Stimulated activated CD8-positive, alpha-beta memory T cell treated with anti-CD3 and anti-CD28 coated beads, Interleukin-2, amount 100 ng/mL, for 48 hours (primary cell): ENCODE data around the gene NKRF.
A peak's percentile ranks its signal among the peaks of the same experiment; 100 is the strongest.

Experiments
- DNase-seq, 2 donors: peaks; one replicate each; pipeline ENCODE4 v3.0.0-alpha.2; 2020; ENCODE audit warnings: low read depth in 2 of 2

NKRF gene

GRCh38 chrX:119614776-119615175 lies 8.6 kb upstream of the NKRF start:
- DNase-seq = no peak

GRCh38 chrX:119607018-119607389 lies 780 bp upstream of the NKRF start:
- DNase-seq = no peak

- DNase-seq = peak; percentile 25 to 28
These were observed 552 bp downstream of the NKRF start for GRCh38 chrX:119605464-119606279.

- no peak for DNase-seq
These were observed 1.3 kb downstream of the NKRF start for GRCh38 chrX:119604766-119605463.

- DNase-seq = no peak
These were observed 3.4 kb downstream of the NKRF start for GRCh38 chrX:119602701-119603255.

GRCh38 chrX:119589810-119590209 lies 16.4 kb downstream of the NKRF start:
- no peak for DNase-seq

- DNase-seq = no peak
These were observed 22.7 kb downstream of the NKRF start for GRCh38 chrX:119583431-119584059.

GRCh38 chrX:119579414-119579813 lies 26.8 kb downstream of the NKRF start:
- DNase-seq = no peak

GRCh38 chrX:119574394-119575266 lies 31.6 kb downstream of the NKRF start, which contains the start of gene UBE2A:
UBE2A (plus strand) TSS chrX:119574563; CDS start chrX:119574712, 149 bp downstream.
- peak; percentile 77 to 79 for DNase-seq

- no peak for DNase-seq
These were observed 32.3 kb downstream of the NKRF start for GRCh38 chrX:119573840-119574393.

- DNase-seq = no peak
These were observed 33.0 kb downstream of the NKRF start for GRCh38 chrX:119573222-119573621.

- DNase-seq = no peak
These were observed 35.8 kb downstream of the NKRF start for GRCh38 chrX:119570351-119570835.

- DNase-seq = peak; percentile 63 to 81
These were observed 41.0 kb downstream of the NKRF start, which contains the start of gene STEEP1 for GRCh38 chrX:119565107-119565663. STEEP1 (minus strand) TSS chrX:119565409; CDS start chrX:119565355, 54 bp downstream.

- DNase-seq = no peak
These were observed 53.7 kb downstream of the NKRF start for GRCh38 chrX:119552508-119552907.

- DNase-seq = no peak
These were observed 56.8 kb downstream of the NKRF start for GRCh38 chrX:119549327-119550016.

GRCh38 chrX:119541188-119541587 lies 65.0 kb downstream of the NKRF start:
- no peak for DNase-seq

GRCh38 chrX:119539872-119540271 lies 66.4 kb downstream of the NKRF start:
- DNase-seq = no peak
